Measurements from ENCODE around the gene DIPK1B. TPM values are rescaled to one million over a fixed set of nuclear protein-coding genes. Genes with fewer than 3 reads are reported as not detected.

The DIPK1B gene
- total RNA-seq, 1 donor: 0.45 TPM

DNA sequence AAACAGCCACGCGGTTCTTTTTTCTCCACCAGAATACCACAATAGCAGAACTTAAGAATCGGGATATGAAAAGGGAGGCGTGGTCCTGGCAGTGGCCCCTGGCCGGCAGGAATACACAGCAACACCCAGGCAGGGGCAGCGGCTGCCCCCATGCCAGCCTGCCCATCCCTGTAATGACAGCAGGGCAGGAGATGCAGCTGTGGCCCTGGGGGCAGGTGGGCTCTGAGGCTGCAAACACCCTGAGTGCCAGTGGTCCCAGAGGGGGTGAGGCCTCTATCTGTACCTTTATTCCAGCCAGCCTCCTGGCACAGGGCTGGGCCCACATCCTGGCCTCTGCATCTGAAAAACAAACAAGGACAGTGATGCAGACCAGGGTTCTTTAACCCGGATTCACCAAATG is 12.4 kb downstream of the DIPK1B start:
- no peak overlapping the region for H3K4me3 ChIP-seq (ENCODE audit: low read depth, low read length)
- no peak for DNase-seq (ENCODE audit: low read depth)
- TF ChIP-seq, protein P1, sequence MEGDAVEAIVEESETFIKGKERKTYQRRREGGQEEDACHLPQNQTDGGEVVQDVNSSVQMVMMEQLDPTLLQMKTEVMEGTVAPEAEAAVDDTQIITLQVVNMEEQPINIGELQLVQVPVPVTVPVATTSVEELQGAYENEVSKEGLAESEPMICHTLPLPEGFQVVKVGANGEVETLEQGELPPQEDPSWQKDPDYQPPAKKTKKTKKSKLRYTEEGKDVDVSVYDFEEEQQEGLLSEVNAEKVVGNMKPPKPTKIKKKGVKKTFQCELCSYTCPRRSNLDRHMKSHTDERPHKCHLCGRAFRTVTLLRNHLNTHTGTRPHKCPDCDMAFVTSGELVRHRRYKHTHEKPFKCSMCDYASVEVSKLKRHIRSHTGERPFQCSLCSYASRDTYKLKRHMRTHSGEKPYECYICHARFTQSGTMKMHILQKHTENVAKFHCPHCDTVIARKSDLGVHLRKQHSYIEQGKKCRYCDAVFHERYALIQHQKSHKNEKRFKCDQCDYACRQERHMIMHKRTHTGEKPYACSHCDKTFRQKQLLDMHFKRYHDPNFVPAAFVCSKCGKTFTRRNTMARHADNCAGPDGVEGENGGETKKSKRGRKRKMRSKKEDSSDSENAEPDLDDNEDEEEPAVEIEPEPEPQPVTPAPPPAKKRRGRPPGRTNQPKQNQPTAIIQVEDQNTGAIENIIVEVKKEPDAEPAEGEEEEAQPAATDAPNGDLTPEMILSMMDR (IDR thresholded peaks at IDR 0.05; ENCODE audit: insufficient read depth, low read length): no peak

DNA sequence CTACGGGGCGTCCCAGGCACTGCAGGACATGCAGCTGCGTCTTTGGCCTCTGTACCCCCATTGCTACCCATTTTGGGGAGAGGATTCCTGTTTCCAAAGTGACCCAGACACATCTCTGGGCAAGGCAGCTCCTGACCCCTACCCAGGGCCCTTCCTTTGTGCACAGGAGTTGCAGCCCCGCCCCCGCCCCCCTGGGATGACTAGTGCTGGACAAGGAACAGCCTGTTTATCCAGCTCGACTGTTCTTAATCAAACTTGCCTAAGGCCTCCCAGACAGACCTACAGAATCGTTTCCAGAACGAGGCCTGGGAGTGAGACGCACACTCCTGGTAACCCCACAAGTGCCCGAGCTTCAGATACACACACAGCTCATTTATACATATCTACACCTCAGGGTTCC is 13.2 kb downstream of the DIPK1B start:
- TF ChIP-seq, protein P1 (IDR thresholded peaks at IDR 0.05; ENCODE audit: insufficient read depth, low read length): no peak
- peak overlapping the region; percentile 98 for H3K4me3 ChIP-seq (ENCODE audit: low read depth, low read length)
- DNase-seq (ENCODE audit: low read depth): no peak

DNA sequence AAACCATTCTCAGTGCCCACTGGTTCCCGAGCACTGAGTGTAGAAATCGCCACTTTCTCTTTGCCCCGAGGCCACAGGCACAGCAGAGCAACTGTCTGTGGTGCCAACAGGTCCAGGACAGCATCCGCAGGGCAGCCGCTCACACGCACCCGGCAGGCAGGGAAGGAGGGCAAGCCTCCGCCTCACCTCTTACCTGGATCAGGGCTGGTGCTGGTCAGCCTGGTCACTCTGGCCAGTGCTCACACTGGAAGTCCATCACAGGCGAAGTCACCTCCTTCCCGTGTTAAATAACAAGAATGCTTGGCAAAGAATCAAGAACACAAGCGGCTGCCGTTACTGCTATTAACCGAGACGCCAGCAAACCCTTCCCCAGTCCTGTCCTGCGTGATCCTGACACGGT is 13.7 kb downstream of the DIPK1B start:
- peak overlapping the region; percentile 98 for H3K4me3 ChIP-seq (ENCODE audit: low read depth, low read length)
- TF ChIP-seq, protein P1 (IDR thresholded peaks at IDR 0.05; ENCODE audit: insufficient read depth, low read length): no peak
- DNase-seq (ENCODE audit: low read depth): no peak

DNA sequence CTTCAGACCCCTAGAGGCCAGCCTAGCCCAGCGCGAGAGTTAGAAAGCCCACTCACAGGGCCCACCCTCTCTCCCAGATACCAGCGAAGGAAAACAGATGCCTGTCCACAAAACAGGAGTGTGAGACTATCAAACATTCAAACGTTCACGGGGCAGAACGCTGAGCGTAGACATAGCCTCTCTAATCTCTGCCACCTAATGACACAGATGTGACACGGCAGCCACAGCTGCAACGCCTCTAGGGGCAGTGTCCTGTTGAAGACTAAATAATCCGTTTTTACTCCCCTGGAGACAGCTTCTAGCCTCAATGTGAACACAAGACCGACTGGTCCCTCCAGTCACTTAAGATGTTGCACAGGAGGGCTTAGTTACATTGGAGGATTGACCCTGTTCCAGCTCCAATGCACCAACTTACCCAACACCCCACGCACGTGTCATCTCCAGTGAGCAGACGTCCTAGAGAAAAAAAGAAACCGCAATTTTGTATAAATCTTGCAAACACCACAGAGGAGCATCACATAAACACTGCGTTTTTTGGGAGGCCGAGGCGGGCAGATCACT is 14.3 kb downstream of the DIPK1B start:
- TF ChIP-seq, protein P1 (IDR thresholded peaks at IDR 0.05; ENCODE audit: insufficient read depth, low read length): peak; percentile 21
- DNase-seq (ENCODE audit: low read depth): peak; percentile 27
- H3K4me3 ChIP-seq (ENCODE audit: low read depth, low read length): peak overlapping the region; percentile 98

DNA sequence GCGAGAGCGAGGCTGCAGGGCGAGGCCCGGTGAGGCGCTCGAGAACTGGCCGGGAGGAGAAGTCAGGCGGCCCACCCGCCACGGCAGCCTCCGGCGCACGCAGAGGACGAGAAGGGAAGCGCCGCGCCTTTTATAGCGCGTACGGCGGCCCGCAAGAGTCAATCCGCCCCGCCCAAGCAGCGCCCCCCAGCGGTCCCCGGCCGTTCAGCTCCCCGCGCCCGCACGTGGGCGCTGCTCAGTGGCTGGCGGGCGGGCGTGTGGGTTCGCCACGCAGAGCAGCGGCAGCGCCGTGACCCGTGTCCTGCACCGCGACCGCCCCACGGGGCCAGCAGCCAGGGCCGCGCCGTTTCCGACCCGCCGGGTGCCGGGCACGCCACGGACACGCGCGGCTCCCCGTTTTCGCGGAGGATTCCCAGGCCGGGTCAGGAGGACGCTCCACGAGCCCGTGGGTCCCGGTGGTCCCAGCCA is 15.7 kb downstream of the DIPK1B start:
- TF ChIP-seq, protein P1 (IDR thresholded peaks at IDR 0.05; ENCODE audit: insufficient read depth, low read length): peak; percentile 74
- peak overlapping the region; percentile 98 for H3K4me3 ChIP-seq (ENCODE audit: low read depth, low read length)
- peak; percentile 87 for DNase-seq (ENCODE audit: low read depth)

DNA sequence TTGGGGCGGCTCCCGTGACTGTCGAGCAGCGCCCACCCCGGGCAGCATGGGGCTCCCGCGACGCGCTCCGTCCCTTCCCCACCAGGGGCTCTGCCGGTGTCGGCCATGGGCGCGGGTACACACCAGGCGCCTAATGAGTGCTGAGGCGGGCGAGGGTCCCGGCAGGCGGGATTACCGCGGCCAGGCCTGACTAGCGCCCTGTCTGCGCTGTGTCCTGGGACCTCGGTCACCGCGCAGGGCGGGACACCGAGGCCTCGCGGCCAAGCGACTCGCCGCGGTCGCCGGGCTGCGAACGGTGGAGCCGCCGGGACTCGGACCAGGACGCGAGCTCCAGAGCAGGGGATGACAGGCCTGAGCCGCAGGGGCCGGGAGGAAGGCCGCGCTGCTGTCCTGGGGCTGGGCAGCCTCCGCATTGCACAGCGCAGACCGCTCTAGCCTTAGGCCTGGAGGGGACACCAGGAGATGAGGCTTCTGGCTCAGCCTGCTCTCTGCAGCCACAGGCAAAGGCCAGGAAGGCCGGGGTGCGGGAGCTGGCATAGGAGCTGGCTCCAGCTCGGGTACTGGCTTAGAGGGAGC is 16.3 kb downstream of the DIPK1B start:
- TF ChIP-seq, protein P1 (IDR thresholded peaks at IDR 0.05; ENCODE audit: insufficient read depth, low read length): no peak
- H3K4me3 ChIP-seq (ENCODE audit: low read depth, low read length): peak overlapping the region; percentile 98
- DNase-seq (ENCODE audit: low read depth): peak; percentile 31

Measured in fibroblast of the aortic adventitia (primary cell).